ENCODE measurements around the gene ARCN1.
"Not testable (repeated sequence)": the region's sequence is repeated elsewhere in the genome, so short reads cannot be mapped to it uniquely, and the experiment has no call there.

- TF ChIP-seq ELF4, FOXA1 (IDR thresholded peaks at IDR 0.05): not testable (repeated sequence)
Observed at GRCh38 chr11:118571701-118572060, 528 bp upstream of the ARCN1 start.
